AG09319 (cell line): ENCODE data around the gene HUNK.

Experiments
- DNase-seq: peaks from one replicate; pipeline ENCODE4 v3.0.0-alpha.2; 2010; ENCODE audit warnings: low read depth; ENCODE audit errors: extremely low read depth
- TF ChIP-seq, protein P1 (sequence below): IDR thresholded peaks from 2 replicates; pipeline ENCODE4 v1.5.1; 2011; ENCODE audit warnings: low read depth, mild to moderate bottlenecking, inconsistent platforms, low read length, moderate library complexity

HUNK gene

DNA sequence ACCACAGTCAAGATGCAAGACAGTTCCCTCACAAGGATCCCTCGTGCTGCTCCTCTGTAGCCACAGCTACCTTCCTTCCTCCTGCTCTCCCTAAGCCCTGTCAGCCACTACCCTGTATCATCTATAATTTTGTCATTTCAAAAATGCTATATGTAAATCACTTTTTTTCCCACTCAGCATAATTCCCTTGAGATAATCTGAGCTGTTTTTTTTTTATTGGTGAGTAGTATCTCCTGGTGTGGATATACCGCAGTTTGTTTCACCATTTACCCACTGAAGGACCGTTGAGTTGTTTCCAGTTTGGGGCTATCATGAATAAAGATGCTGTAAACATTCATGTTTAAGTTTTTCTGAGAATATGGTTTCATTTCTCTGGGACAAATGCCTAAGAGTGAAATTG lies 88.2 kb downstream of the HUNK start:
- DNase-seq = no peak
- TF ChIP-seq, protein P1, sequence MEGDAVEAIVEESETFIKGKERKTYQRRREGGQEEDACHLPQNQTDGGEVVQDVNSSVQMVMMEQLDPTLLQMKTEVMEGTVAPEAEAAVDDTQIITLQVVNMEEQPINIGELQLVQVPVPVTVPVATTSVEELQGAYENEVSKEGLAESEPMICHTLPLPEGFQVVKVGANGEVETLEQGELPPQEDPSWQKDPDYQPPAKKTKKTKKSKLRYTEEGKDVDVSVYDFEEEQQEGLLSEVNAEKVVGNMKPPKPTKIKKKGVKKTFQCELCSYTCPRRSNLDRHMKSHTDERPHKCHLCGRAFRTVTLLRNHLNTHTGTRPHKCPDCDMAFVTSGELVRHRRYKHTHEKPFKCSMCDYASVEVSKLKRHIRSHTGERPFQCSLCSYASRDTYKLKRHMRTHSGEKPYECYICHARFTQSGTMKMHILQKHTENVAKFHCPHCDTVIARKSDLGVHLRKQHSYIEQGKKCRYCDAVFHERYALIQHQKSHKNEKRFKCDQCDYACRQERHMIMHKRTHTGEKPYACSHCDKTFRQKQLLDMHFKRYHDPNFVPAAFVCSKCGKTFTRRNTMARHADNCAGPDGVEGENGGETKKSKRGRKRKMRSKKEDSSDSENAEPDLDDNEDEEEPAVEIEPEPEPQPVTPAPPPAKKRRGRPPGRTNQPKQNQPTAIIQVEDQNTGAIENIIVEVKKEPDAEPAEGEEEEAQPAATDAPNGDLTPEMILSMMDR = no peak

DNA sequence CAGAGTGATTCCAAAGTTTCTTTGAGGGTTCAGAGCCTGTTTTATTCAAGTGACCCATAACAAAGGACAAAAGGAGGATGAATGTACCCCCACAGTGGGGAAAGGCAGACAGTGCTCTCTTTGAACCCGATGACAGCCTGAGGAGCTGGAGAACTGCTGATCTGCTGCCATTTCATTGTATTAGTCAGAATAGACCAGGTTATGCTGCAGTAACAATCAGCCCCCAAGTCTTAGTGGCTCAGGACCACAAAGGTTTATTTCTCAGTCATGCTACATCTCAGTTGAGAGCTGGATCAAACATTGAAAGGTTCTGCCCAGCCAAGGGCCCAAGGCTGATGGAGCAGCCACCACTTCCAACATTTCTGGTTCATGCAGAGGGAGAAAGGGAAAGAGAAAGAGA lies 88.9 kb downstream of the HUNK start:
- TF ChIP-seq, protein P1 = no peak
- DNase-seq = no peak

DNA sequence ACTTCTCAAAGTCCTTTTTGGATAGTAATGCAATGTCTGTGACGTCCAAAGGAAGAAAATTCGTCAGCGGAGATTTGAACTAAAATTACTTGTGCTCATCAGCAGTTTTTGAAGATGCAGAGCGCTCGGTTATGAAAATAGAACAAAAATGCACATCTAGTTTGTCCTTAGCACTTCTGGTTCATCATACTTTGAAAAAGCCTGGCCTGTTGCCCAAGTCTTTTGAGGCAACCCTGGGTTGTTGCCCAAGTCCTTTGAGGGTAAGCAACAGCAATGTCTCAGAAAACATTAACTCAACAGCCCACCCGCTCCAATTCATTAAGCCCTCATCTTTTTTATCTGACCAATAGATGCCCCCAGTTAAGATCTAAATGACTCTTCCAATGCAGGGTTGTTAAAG lies 91.9 kb downstream of the HUNK start:
- TF ChIP-seq, protein P1 = no peak
- DNase-seq = no peak

DNA sequence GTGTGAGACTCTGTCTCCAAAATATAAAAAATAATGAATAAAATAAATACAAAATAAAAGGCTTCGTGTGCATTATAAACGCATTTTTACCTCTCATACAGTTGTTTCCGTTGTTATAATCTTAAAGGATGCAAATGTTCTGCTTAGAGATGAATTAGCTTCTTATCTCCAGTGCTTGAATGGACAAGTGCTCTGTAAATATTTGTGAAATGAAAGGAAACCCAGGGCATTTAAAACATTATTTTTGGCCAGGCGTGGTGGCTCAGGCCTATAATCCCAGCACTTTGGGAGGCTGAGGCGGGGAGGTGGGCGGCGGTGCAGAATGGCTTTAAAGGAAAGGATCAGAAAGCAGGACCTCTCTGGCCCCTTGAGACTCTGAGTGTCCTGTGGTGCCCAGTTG lies 94.5 kb downstream of the HUNK start:
- TF ChIP-seq, protein P1 = no peak
- no peak for DNase-seq

DNA sequence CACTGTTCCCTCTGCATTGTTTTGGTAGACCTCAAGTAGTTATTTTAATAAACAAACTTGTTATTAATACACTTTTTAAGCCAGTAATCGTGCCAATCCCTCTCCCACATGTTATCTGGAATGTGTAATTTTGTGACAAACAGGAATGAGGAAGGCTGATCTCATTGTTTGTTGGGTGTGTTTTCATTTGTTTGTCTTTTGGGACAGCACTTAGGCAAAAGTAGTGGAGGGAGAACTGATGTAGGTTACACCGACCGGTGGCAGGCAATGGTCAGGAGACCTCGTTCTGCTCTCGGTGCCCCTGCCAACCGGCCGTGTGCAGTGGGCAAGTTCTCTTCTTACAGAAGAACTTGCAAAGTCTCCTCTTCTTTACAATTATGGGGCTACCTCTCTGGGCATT lies 99.8 kb downstream of the HUNK start:
- DNase-seq = no peak
- TF ChIP-seq, protein P1 = no peak

DNA sequence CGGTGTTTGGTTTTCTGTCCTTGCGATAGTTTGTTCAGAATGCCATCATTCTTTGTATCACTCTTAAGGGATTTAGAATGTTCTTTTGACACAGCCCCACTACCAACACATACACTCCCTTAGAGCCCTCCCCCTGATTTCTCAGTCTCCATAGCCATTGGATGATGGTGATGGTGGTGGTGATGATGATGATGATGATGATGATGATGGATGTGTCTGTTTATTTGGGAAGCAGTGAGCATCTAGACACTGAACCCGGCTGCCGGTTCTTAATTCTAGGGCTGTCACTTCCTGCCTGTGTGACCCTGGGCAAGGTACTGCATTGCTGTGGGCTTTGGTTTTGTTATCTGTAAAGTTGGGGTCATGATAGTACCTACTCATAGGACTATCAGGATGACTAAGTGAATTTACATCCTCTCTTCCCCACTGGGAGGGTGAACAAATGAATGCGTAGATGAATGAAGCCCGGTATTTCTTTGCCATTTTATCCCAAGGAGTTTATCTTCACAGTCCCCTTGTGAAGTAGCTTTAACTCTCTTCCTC lies 100.7 kb downstream of the HUNK start:
- DNase-seq = no peak
- TF ChIP-seq, protein P1 = no peak

DNA sequence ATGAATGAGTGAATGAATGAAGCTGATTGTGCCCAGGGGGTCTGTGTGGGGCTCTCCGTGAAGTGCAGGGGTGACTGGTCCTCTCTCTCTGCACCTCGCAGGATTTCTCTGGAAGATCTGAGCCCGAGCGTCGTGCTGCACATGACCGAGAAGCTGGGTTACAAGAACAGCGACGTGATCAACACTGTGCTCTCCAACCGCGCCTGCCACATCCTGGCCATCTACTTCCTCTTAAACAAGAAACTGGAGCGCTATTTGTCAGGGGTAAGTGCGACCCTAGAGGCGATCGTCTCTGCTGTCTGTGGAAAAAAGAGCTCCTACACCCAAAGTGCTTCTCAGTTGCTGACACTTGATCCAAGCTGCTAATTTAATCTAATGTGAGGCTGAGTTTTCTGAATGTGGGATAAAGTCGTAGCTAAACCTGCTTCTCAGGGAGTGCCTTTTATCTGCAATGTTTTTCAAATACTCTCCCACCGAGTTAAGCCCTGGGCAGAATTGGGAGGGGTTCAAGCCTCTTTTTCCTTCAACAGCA lies 101.7 kb downstream of the HUNK start:
- DNase-seq = no peak
- TF ChIP-seq, protein P1 = no peak
